HepG2 (cell line): ENCODE measurements around the gene EOLA2. TPM values are rescaled to one million over a fixed set of nuclear protein-coding genes. Genes with fewer than 3 reads are reported as not detected.
A peak's percentile ranks its signal among the peaks of the same experiment; 100 is the strongest.

Experiments
- ATAC-seq: fragments of 200-7000 bp; cut with Tn5 transposase; 3 replicates; pipeline ENCODE4 v1.9.1; 2020; ENCODE audit warnings: mild to moderate bottlenecking, moderate library complexity
- BruUV-seq: library from RNA; stranded (reverse); fragments of 400-500 nt; replicated peaks from 2 replicates; lab custom pipeline; 2021; lab: Mats Ljungman, UMichigan
- CTCF ChIA-PET: fragments of 300-600 bp; formaldehyde crosslinking; extraction: SDS; loops from one replicate; lab custom pipeline; 2021; ENCODE audit warnings: low total read pairs, inconsistent platforms, low intra/inter-chr PET ratio; lab: Yijun Ruan, JAX
- POLR2A ChIA-PET: fragments of 350-600 bp; sonication (Branson Sonifier 250); formaldehyde crosslinking; loops from one replicate; lab custom pipeline; 2020; ENCODE audit warnings: antibody characterized with exemption, inconsistent platforms; lab: Yijun Ruan, JAX
- DNase-seq: peaks from one replicate; pipeline ENCODE4 v3.0.0-alpha.2; 2015; ENCODE audit warnings: low spot score
- FAIRE-seq: peaks from 3 replicates; lab custom pipeline; 2011; peaks lifted over from hg19 to GRCh38; lab: Jason Lieb, UNC
- H2AFZ ChIP-seq: one replicate; pipeline ENCODE4 v1.6.1; 2011; ENCODE audit warnings: low read length, inconsistent platforms
- H3K27ac ChIP-seq: fragments of 300-600 bp; 3 replicates; pipeline ENCODE4 v1.8.0; 2011; ENCODE audit warnings: mixed run types, mild to moderate bottlenecking, mixed read lengths, low read length, inconsistent platforms; ENCODE audit not compliant: insufficient read depth; ENCODE audit errors: extremely low read length
- H3K27me3 ChIP-seq, 2 experiments: fragments of 200-600 bp in 1 of 2; 2 replicates in 1 of 2; 3 replicates in 1 of 2; pipeline versions ENCODE4 v1.6.0 to v1.8.0; 2011; ENCODE audit warnings: low read length in 2 of 2, mild to moderate bottlenecking in 2 of 2, moderate library complexity in 2 of 2, inconsistent platforms in 1 of 2; ENCODE audit not compliant: insufficient read depth in 2 of 2, control insufficient read depth in 1 of 2
- H3K36me3 ChIP-seq, 2 experiments: fragments of 200-600 bp in 1 of 2; replicated peaks in 1 of 2; 2 replicates in 1 of 2; 3 replicates in 1 of 2; pipeline versions ENCODE4 v1.5.1 to v1.8.0; 2011; ENCODE audit warnings: low read length in 2 of 2, inconsistent platforms in 1 of 2; ENCODE audit not compliant: insufficient read depth in 2 of 2, control insufficient read depth in 1 of 2
- H3K4me1 ChIP-seq: 2 replicates; pipeline ENCODE4 v1.5.1; 2012; ENCODE audit warnings: low read length, inconsistent platforms; ENCODE audit not compliant: insufficient read depth
- H3K4me2 ChIP-seq: 2 replicates; pipeline ENCODE4 v1.6.0; 2011; ENCODE audit warnings: low read depth, low read length, inconsistent platforms
- H3K4me3 ChIP-seq, 3 experiments: fragments of 200-600 bp in 1 of 3; sonication (generic), shearing (Covaris generic) in 1 of 3; replicated peaks in 1 of 3; 2 replicates each; pipeline ENCODE4 v1.5.1; 2011 to 2016; ENCODE audit warnings: low read length in 3 of 3, inconsistent platforms in 2 of 3, low read depth in 2 of 3, mild to moderate bottlenecking in 2 of 3, control low read depth in 1 of 3, mixed read lengths in 1 of 3; ENCODE audit not compliant: insufficient read depth in 1 of 3
- H3K79me2 ChIP-seq: one replicate; pipeline ENCODE4 v1.6.1; 2011; ENCODE audit warnings: low read length, inconsistent platforms; ENCODE audit not compliant: insufficient read depth
- H3K9ac ChIP-seq: 2 replicates; pipeline ENCODE4 v1.6.0; 2011; ENCODE audit warnings: mild to moderate bottlenecking, low read depth, low read length, inconsistent platforms; ENCODE audit not compliant: insufficient read depth
- H3K9me3 ChIP-seq: 2 replicates; pipeline ENCODE4 v1.5.1; 2012; ENCODE audit warnings: mild to moderate bottlenecking, low read length
- H4K20me1 ChIP-seq: 2 replicates; pipeline ENCODE4 v1.6.0; 2011; ENCODE audit warnings: inconsistent platforms, mild to moderate bottlenecking, low read length, moderate library complexity; ENCODE audit not compliant: insufficient read depth
- CREB3 ChIP-seq: sonication (generic); formaldehyde crosslinking; IDR thresholded peaks from 2 replicates; pipeline ENCODE4 v1.5.0; 2020; ENCODE audit warnings: missing genetic modification reagents
- CTCF ChIP-seq: sonication (generic); formaldehyde crosslinking; IDR thresholded peaks from 2 replicates; pipeline ENCODE4 v1.5.0; 2020; ENCODE audit warnings: mild to moderate bottlenecking, missing genetic modification reagents, moderate library complexity
- HMG20B ChIP-seq: conservative IDR thresholded peaks from 2 replicates; pipeline ENCODE4 v1.6.1; 2016; ENCODE audit warnings: missing genetic modification reagents, missing compliant biosample characterization
- STAG1 ChIP-seq: sonication (generic); formaldehyde crosslinking; IDR thresholded peaks from 2 replicates; pipeline ENCODE4 v1.4.0; 2020; ENCODE audit warnings: missing genetic modification reagents
- ZNF260 ChIP-seq: sonication (generic); formaldehyde crosslinking; IDR thresholded peaks from 2 replicates; pipeline ENCODE4 v1.4.0; 2020; ENCODE audit warnings: missing genetic modification reagents, low read depth, mild to moderate bottlenecking, borderline replicate concordance
- ZSCAN21 ChIP-seq: sonication (generic); formaldehyde crosslinking; IDR thresholded peaks from 2 replicates; pipeline ENCODE4 v1.8.0; 2022; ENCODE audit warnings: mild to moderate bottlenecking, missing genetic modification reagents, moderate library complexity, borderline replicate concordance
- WGBS: methylation state at CpG from one replicate; pipeline ENCODE4 v1.1.6; 2017; ENCODE audit warnings: low lambda C conversion rate; 5-methylcytosine and 5-hydroxymethylcytosine counted together
- in situ Hi-C: cut with HindIII; loops from 2 replicates; pipeline ENCODE4 v1.10.0; 2017; ENCODE audit warnings: low pct_unique_long_range_greater_than_20kb; ENCODE audit not compliant: extremely low pct_ligation_motif_present
- intact Hi-C: fragments of 100-400 bp; cut with micrococcal nuclease; formaldehyde crosslinking; loops from one replicate; pipeline ENCODE4 v1.10.0; 2022; ENCODE audit not compliant: unreplicated experiment
- polyA plus RNA-seq, 8 experiments: library from polyadenylated mRNA; depleted of rRNA in 3 of 8; stranded (reverse) in 7 of 8; unstranded in 1 of 8; fragments of >200 nt; fragmentation: Illumina TruSeq in 4 of 8; extraction: Trizol in 4 of 8; gene quantifications; 2 replicates each; pipeline versions ENCODE4 v1.2.1 to v1.2.3, GENCODE V29; 2011 to 2016; ENCODE audit warnings: low read depth in 4 of 8, missing spikeins in 1 of 8, mixed read lengths in 1 of 8; ENCODE audit not compliant: insufficient read depth in 1 of 8
- total RNA-seq, 5 experiments: library from RNA; depleted of rRNA; stranded (reverse); fragments of >200 nt; fragmentation: Illumina TruSeq; extraction: Trizol; gene quantifications; 2 replicates each; pipeline ENCODE4 v1.2.3, GENCODE V29; 2016; ENCODE audit warnings: low read depth in 1 of 5

The EOLA2 gene
- total and polyA plus RNA-seq, 2 of the 13 experiments (the other 11 are each of a cell fraction or from before 2014, with no cell fraction given): 20.4 to 22.0 TPM

GRCh38 chrX:149950681-149951080, 12.4 kb upstream of the EOLA2 start:
- Histone ChIP-seq H4K20me1 (no peaks in the 10 kb centered on the region), H3K4me3 (no peak overlapping the region), H3K27me3 (no peaks in the 10 kb centered on the region), H3K9ac (no peak overlapping the region), H3K79me2 (no peaks in the 10 kb centered on the region), H3K27ac (no peak overlapping the region), H3K9me3 (no peaks in the 10 kb centered on the region), H3K4me1 (no peaks in the 10 kb centered on the region), H3K36me3 (no peaks in the 10 kb centered on the region), H2AFZ (no peak overlapping the region), H3K4me2 (no peak overlapping the region)
- in situ Hi-C loops: loop anchor here (25.0 kb wide), 3 partner anchors 412 to 737 kb away; partner anchors contain the start of genes MAMLD1 and MTMR1
- WGBS: 22% methylated on average over 1 of the region's 1 CpG
- ATAC-seq: no peak; the same call in 2 of the 3 replicates
- ChIA-PET POLR2A (no interaction called here), CTCF (no interaction called here)
- peak; percentile 16 for DNase-seq
- no TSS peak for BruUV-seq
- intact Hi-C loops: no loop called here
- peak; percentile 70 for FAIRE-seq
- TF ChIP-seq ZNF260 (CRISPR knock-in tag) (no peak), CREB3 (CRISPR knock-in tag) (no peak), CTCF (CRISPR knock-in tag) (peak; percentile 42; the same call in 1 of the 2 replicates), HMG20B (CRISPR knock-in tag) (no peak), ZSCAN21 (no peak), STAG1 (peak; percentile 49)
